Stomach (tissue), 8 donors: Measurements from ENCODE around the gene KRTAP9-2. TPM values are rescaled to one million over a fixed set of nuclear protein-coding genes. Genes with fewer than 3 reads are reported as not detected.

Experiments
- polyA plus RNA-seq, 3 donors: library from polyadenylated mRNA; stranded (reverse); fragments of 200-250 nt; gene quantifications; one replicate each; pipeline ENCODE4 v1.2.3, GENCODE V29; 2013
- small RNA-seq, 4 donors: library from RNA; depleted of rRNA; stranded (forward); fragments of <200 nt; gene quantifications; one replicate each; pipeline ENCODE3, GENCODE V24; 2016
- total RNA-seq, 5 donors: library from RNA; depleted of rRNA; stranded (reverse); fragments of >200 nt; gene quantifications; one replicate each; pipeline versions ENCODE4 v1.1.0 to v1.2.3, GENCODE V29; 2014 to 2016
- donor health status: healthy with polysubstance abuse.
- donor health status: Bipolar disorder and iron deficiency.
- donor health status: healthy.

KRTAP9-2 gene
- total and polyA plus RNA-seq, 8 donors, result not detected

Small RNA genes within 50 kb of the gene (small RNA-seq; reads per million reads assigned to genes)
- gene KRTAP4-17P, result 0 reads per million in 4 donors

Other genes starting within 250 kb of the KRTAP9-2 start
Only the 30 nearest of the 41 such genes appear.
- gene KRTAP2-1, start 179.3 kb upstream of the KRTAP9-2 start, total RNA-seq, result not detected
- not detected for gene KRTAP2-1, start 179.3 kb upstream of the KRTAP9-2 start, polyA plus RNA-seq
- not detected for gene KRTAP2-2, start 171.4 kb upstream of the KRTAP9-2 start, total RNA-seq
- not detected for gene KRTAP2-2, start 171.4 kb upstream of the KRTAP9-2 start, polyA plus RNA-seq
- not detected for gene KRTAP2-3, start 166.5 kb upstream of the KRTAP9-2 start, total RNA-seq
- not detected for gene KRTAP2-3, start 166.5 kb upstream of the KRTAP9-2 start, polyA plus RNA-seq
- not detected for gene KRTAP2-4, start 160.8 kb upstream of the KRTAP9-2 start, total RNA-seq
- gene KRTAP2-4, start 160.8 kb upstream of the KRTAP9-2 start, polyA plus RNA-seq, result not detected
- gene KRTAP4-7, start 142.5 kb upstream of the KRTAP9-2 start, total RNA-seq, result not detected
- gene KRTAP4-7, start 142.5 kb upstream of the KRTAP9-2 start, polyA plus RNA-seq, result not detected
- gene KRTAP4-8, start 128.5 kb upstream of the KRTAP9-2 start, total RNA-seq, result not detected
- gene KRTAP4-8, start 128.5 kb upstream of the KRTAP9-2 start, polyA plus RNA-seq, result not detected
- gene KRTAP4-16, start 124.4 kb upstream of the KRTAP9-2 start, total RNA-seq, result not detected
- gene KRTAP4-16, start 124.4 kb upstream of the KRTAP9-2 start, polyA plus RNA-seq, result not detected
- not detected for gene KRTAP4-9, start 121.3 kb upstream of the KRTAP9-2 start, total RNA-seq
- not detected for gene KRTAP4-9, start 121.3 kb upstream of the KRTAP9-2 start, polyA plus RNA-seq
- not detected for gene KRTAP4-11, start 108.3 kb upstream of the KRTAP9-2 start, total RNA-seq
- not detected for gene KRTAP4-11, start 108.3 kb upstream of the KRTAP9-2 start, polyA plus RNA-seq
- gene KRTAP4-12, start 102.5 kb upstream of the KRTAP9-2 start, total RNA-seq, result not detected
- not detected for gene KRTAP4-12, start 102.5 kb upstream of the KRTAP9-2 start, polyA plus RNA-seq
- not detected for gene KRTAP4-6, start 86.1 kb upstream of the KRTAP9-2 start, total RNA-seq
- not detected for gene KRTAP4-6, start 86.1 kb upstream of the KRTAP9-2 start, polyA plus RNA-seq
- not detected for gene KRTAP4-5, start 76.8 kb upstream of the KRTAP9-2 start, total RNA-seq
- gene KRTAP4-5, start 76.8 kb upstream of the KRTAP9-2 start, polyA plus RNA-seq, result not detected
- not detected for gene KRTAP4-4, start 65.9 kb upstream of the KRTAP9-2 start, total RNA-seq
- gene KRTAP4-4, start 65.9 kb upstream of the KRTAP9-2 start, polyA plus RNA-seq, result not detected
- not detected for gene KRTAP4-3, start 58.4 kb upstream of the KRTAP9-2 start, total RNA-seq
- gene KRTAP4-3, start 58.4 kb upstream of the KRTAP9-2 start, polyA plus RNA-seq, result not detected
- not detected for gene KRTAP4-2, start 48.4 kb upstream of the KRTAP9-2 start, total RNA-seq
- gene KRTAP4-2, start 48.4 kb upstream of the KRTAP9-2 start, polyA plus RNA-seq, result not detected
- gene KRTAP4-1, start 41.7 kb upstream of the KRTAP9-2 start, total RNA-seq, result not detected
- not detected for gene KRTAP4-1, start 41.7 kb upstream of the KRTAP9-2 start, polyA plus RNA-seq
- gene KRTAP9-1, start 36.8 kb upstream of the KRTAP9-2 start, total RNA-seq, result not detected
- not detected for gene KRTAP9-1, start 36.8 kb upstream of the KRTAP9-2 start, polyA plus RNA-seq
- not detected for gene KRTAP9-3, start 5.8 kb downstream of the KRTAP9-2 start, total RNA-seq
- gene KRTAP9-3, start 5.8 kb downstream of the KRTAP9-2 start, polyA plus RNA-seq, result not detected
- not detected for gene KRTAP9-8, start 11.4 kb downstream of the KRTAP9-2 start, total RNA-seq
- gene KRTAP9-8, start 11.4 kb downstream of the KRTAP9-2 start, polyA plus RNA-seq, result not detected
- gene KRTAP9-4, start 23.0 kb downstream of the KRTAP9-2 start, total RNA-seq, result not detected
- gene KRTAP9-4, start 23.0 kb downstream of the KRTAP9-2 start, polyA plus RNA-seq, result not detected
- gene KRTAP9-9, start 28.7 kb downstream of the KRTAP9-2 start, total RNA-seq, result not detected
- not detected for gene KRTAP9-9, start 28.7 kb downstream of the KRTAP9-2 start, polyA plus RNA-seq
- gene KRTAP9-6, start 38.7 kb downstream of the KRTAP9-2 start, total RNA-seq, result not detected
- gene KRTAP9-6, start 38.7 kb downstream of the KRTAP9-2 start, polyA plus RNA-seq, result not detected
- not detected for gene KRTAP9-7, start 49.0 kb downstream of the KRTAP9-2 start, total RNA-seq
- not detected for gene KRTAP9-7, start 49.0 kb downstream of the KRTAP9-2 start, polyA plus RNA-seq
- not detected for gene KRTAP29-1, start 76.2 kb downstream of the KRTAP9-2 start, total RNA-seq
- not detected for gene KRTAP29-1, start 76.2 kb downstream of the KRTAP9-2 start, polyA plus RNA-seq
- not detected for gene KRTAP16-1, start 82.7 kb downstream of the KRTAP9-2 start, total RNA-seq
- gene KRTAP16-1, start 82.7 kb downstream of the KRTAP9-2 start, polyA plus RNA-seq, result not detected
- not detected for gene KRTAP17-1, start 89.1 kb downstream of the KRTAP9-2 start, total RNA-seq
- gene KRTAP17-1, start 89.1 kb downstream of the KRTAP9-2 start, polyA plus RNA-seq, result not detected
- gene KRT33A, start 124.2 kb downstream of the KRTAP9-2 start, total RNA-seq, result not detected
- under 1 TPM in 1 of 3 donors, not detected in 2; 0.45 TPM for gene KRT33A, start 124.2 kb downstream of the KRTAP9-2 start, polyA plus RNA-seq
- not detected for gene KRT33B, start 143.2 kb downstream of the KRTAP9-2 start, total RNA-seq
- gene KRT33B, start 143.2 kb downstream of the KRTAP9-2 start, polyA plus RNA-seq, result not detected
- not detected for gene KRT34, start 155.7 kb downstream of the KRTAP9-2 start, total RNA-seq
- gene KRT34, start 155.7 kb downstream of the KRTAP9-2 start, polyA plus RNA-seq, result under 1 TPM in 1 of 3 donors, not detected in 2; 0.20 TPM
- gene KRT31, start 171.0 kb downstream of the KRTAP9-2 start, total RNA-seq, result not detected
- 1 to 10 TPM in 1 of 3 donors, not detected in 2; 3.1 TPM for gene KRT31, start 171.0 kb downstream of the KRTAP9-2 start, polyA plus RNA-seq